SJCRH30 (cell line): ENCODE results near the gene MINDY1. TPM values are rescaled to one million over a fixed set of nuclear protein-coding genes. Genes with fewer than 3 reads are reported as not detected.

ENCODE experiments used
- DNase-seq, 2 experiments: peaks; one replicate each; pipeline ENCODE4 v3.0.0-alpha.2; 2015 to 2020
- H3K27ac ChIP-seq: fragments of 250-450 bp; sonication (Bioruptor Pico); 2 replicates; pipeline ENCODE4 v1.5.1; 2020; ENCODE audit warnings: mild to moderate bottlenecking, moderate library complexity
- H3K27me3 ChIP-seq: fragments of 250-450 bp; sonication (Bioruptor Pico); 2 replicates; pipeline ENCODE4 v1.5.1; 2020; ENCODE audit warnings: mild to moderate bottlenecking, moderate library complexity
- H3K36me3 ChIP-seq: fragments of 250-450 bp; sonication (Bioruptor Pico); 2 replicates; pipeline ENCODE4 v1.5.1; 2020; ENCODE audit warnings: mild to moderate bottlenecking, moderate library complexity
- H3K4me1 ChIP-seq: fragments of 250-450 bp; sonication (Bioruptor Pico); 2 replicates; pipeline ENCODE4 v1.5.1; 2020; ENCODE audit warnings: mild to moderate bottlenecking, moderate library complexity
- H3K4me3 ChIP-seq: fragments of 250-450 bp; sonication (Bioruptor Pico); 2 replicates; pipeline ENCODE4 v1.5.1; 2020; ENCODE audit warnings: mild to moderate bottlenecking, moderate library complexity
- H3K9me3 ChIP-seq: fragments of 250-450 bp; sonication (Bioruptor Pico); replicated peaks from 2 replicates; pipeline ENCODE4 v1.5.1; 2020; ENCODE audit warnings: mild to moderate bottlenecking, moderate library complexity
- total RNA-seq: library from RNA; depleted of rRNA; stranded (reverse); fragments of >200 nt; shearing (Covaris generic); gene quantifications from 2 replicates; pipeline ENCODE4 v1.2.3, GENCODE V29; 2014

Gene MINDY1
- total RNA-seq, 1 experiment from 2014 or later: 2.5 TPM

DNA sequence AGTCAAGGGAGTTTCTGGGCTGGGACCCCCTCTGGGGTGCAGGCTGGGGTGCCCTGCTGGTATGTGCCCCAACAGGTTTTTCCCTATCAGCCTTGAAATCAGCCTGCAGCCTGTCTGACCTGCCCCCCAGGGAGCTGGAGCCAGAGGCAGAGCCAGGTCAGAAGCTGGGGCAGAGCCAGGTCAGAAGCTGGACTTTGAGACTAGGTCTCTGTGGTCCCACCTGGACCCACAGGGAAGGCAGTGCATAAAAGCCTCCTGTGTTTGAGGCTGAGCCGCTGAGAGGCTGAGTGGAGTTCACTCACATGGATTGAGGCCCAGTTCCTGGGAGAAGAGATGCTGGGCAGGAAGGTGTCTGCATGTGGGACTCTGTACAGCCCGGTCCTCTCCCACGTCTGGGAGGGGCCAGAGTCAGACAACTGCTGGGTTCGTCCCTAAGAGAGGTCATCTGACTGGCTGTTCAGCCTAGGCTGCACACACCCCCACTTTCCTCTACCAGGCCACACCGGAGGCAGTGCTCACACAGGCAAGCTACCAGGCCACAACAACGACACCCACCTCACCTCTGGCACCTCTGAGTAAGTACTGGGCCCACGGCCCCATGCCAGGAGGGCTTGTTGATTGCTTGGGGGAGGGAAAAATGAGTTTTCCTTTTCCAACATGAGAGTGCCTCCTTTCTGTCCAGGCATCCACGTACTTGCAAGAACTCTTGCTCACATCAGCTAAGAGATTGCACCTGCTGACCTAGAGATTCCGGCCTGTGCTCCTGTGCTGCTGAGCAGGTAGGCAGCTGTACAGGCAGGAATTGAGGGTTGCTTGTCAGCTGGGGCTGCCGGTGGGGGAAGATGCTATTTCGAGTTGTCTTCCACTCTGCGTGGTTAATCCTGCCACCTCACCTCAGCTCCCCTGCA lies 24.6 kb downstream of the MINDY1 start, which contains the start of gene ANXA9:
Gene ANXA9, plus strand, starts transcription at position 488 of the 908 bp plus-strand sequence. CDS start 814 bp downstream, outside the sequence.
- Histone ChIP-seq H3K4me3 (no peak within 1 kb of the TSS), H3K36me3 (no peaks in the 10 kb centered on the region), H3K27me3 (no peaks in the 10 kb centered on the region), H3K4me1 (peaks cover 26% of the 10 kb centered on the region; the same call in 1 of the 2 replicates), H3K9me3 (no peaks in the 10 kb centered on the region), H3K27ac (no peak within 1 kb of the TSS)
- DNase-seq: no peak

DNA sequence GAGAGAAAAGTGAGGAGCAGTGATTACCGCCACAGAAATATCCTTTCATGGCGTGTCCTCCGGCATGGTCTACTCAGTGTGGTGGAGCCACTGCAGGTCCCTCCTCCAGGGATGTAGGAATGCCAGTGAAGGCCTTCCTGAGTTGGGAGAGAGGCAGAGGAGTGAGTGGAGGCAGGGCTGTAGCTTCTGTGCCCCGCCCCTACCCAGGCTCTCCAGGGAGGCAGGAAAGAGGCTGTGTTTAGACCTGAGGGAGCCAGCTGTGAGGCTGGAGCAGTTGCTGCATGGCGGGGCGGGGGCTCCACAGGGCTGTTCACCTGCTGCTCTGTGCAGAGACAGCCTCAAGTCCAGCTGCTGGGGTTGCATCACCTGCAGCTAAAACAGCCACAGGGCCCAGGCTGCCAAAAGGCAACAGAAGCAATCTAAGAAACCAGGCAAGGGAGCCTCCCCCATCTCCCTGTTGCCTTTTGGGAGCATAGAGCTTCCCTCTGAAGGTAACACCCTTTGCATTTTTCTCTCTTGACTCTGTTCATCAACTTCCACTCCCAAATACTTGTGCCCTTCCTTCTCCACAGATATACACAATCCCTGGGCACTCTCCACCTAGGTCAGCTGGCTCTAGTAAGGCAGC lies 25.4 kb downstream of the MINDY1 start:
- Histone ChIP-seq H3K27me3 (no peaks in the 10 kb centered on the region), H3K4me1 (peaks cover 27% of the 10 kb centered on the region; the same call in 1 of the 2 replicates), H3K4me3 (no peak overlapping the region), H3K36me3 (no peaks in the 10 kb centered on the region), H3K9me3 (no peaks in the 10 kb centered on the region), H3K27ac (no peak overlapping the region)
- peak; percentile 72 to 76 for DNase-seq

GRCh38 chr1:150979092-150980056 lies 27.3 kb downstream of the MINDY1 start:
- H3K27me3 ChIP-seq: no peaks in the 10 kb centered on the region
- no peaks in the 10 kb centered on the region for H3K36me3 ChIP-seq
- H3K27ac ChIP-seq: no peak overlapping the region
- peak; percentile 79 to 93 for DNase-seq
- peak overlapping the region; percentile 36 for H3K4me3 ChIP-seq
- H3K4me1 ChIP-seq: peaks cover 23% of the 10 kb centered on the region; the same call in 1 of the 2 replicates
- H3K9me3 ChIP-seq: no peaks in the 10 kb centered on the region

DNA sequence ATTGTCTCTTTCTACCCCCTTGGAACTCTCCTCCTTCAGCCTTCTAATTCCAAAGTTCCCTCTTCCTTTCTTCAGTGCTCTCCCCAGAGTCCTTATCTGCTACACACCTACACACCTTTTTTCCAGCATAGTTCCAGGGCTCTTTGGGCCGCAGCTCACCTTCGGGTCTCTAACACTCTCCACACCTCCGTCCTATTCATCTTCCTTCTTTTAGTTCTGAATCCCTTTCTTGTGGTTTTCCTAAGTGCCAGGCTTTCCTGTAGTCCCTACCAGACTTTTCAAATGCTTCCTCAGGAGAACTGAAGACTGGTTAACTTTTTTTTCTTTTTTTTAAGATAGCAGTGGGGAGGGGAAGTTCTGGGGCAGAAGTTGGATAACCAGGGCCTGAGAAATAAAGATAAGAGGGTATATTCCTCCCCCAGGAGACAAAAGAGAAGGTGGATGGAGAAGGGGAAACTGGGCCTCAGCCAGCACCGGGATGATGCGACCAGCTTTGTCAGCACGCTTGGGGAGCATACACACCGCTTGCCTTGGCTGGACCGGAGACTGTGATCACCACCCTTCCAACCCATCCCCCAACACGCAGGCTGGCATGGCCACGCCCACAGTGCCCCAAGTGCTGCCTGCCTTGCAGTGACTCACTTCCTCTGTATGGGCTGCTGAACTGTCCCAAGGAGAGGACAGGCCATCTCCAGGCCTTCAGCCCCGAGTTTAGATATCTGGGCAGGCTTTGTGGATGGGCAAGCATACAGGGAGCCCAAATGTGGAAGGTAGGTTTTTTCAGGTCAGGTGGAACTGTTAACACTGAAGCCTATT lies 29.6 kb downstream of the MINDY1 start:
- no peaks in the 10 kb centered on the region for H3K9me3 ChIP-seq
- H3K4me1 ChIP-seq: peaks cover 34% of the 10 kb centered on the region
- H3K27me3 ChIP-seq: no peaks in the 10 kb centered on the region
- peak; percentile 62 to 67 for DNase-seq
- H3K36me3 ChIP-seq: no peaks in the 10 kb centered on the region
- no peak overlapping the region for H3K4me3 ChIP-seq
- H3K27ac ChIP-seq: no peak overlapping the region

GRCh38 chr1:150976401-150976821 lies 30.3 kb downstream of the MINDY1 start:
- Histone ChIP-seq H3K27me3 (no peaks in the 10 kb centered on the region), H3K4me3 (no peak overlapping the region), H3K9me3 (no peaks in the 10 kb centered on the region), H3K36me3 (peaks cover 5% of the 10 kb centered on the region; the same call in 1 of the 2 replicates), H3K4me1 (peaks cover 31% of the 10 kb centered on the region), H3K27ac (no peak overlapping the region)
- no peak for DNase-seq

GRCh38 chr1:150974580-150975478 lies 31.9 kb downstream of the MINDY1 start, which contains the start of gene CERS2:
Gene CERS2 (minus strand): TSS chr1:150974835. CDS start chr1:150969090, 5,745 bp downstream.
- Histone ChIP-seq H3K27ac (peak within 1 kb of the TSS; percentile 76), H3K4me1 (peaks cover 25% of the 10 kb centered on the region), H3K27me3 (no peaks in the 10 kb centered on the region), H3K36me3 (peaks cover 5% of the 10 kb centered on the region; the same call in 1 of the 2 replicates), H3K4me3 (peak within 1 kb of the TSS; percentile 99), H3K9me3 (no peaks in the 10 kb centered on the region)
- peak; percentile 78 to 79 for DNase-seq

- H3K9me3 ChIP-seq: no peaks in the 10 kb centered on the region
- H3K36me3 ChIP-seq: peaks cover 6% of the 10 kb centered on the region; the same call in 1 of the 2 replicates
- peaks cover 25% of the 10 kb centered on the region for H3K4me1 ChIP-seq
- H3K27me3 ChIP-seq: no peaks in the 10 kb centered on the region
- peak; percentile 32 to 33 for DNase-seq
- H3K27ac ChIP-seq: peak overlapping the region; percentile 76
- peak overlapping the region; percentile 99 for H3K4me3 ChIP-seq
Measured at GRCh38 chr1:150973836-150974579, 32.7 kb downstream of the MINDY1 start.

- peak in 1 of 2 experiments; percentile 39 for DNase-seq
- Histone ChIP-seq H3K4me1 (peaks cover 25% of the 10 kb centered on the region), H3K4me3 (peak overlapping the region; percentile 99)
Measured at GRCh38 chr1:150973258-150973835, 33.4 kb downstream of the MINDY1 start.

GRCh38 chr1:150972417-150972940 lies 34.2 kb downstream of the MINDY1 start:
- Histone ChIP-seq H3K9me3 (no peaks in the 10 kb centered on the region), H3K36me3 (peaks cover 19% of the 10 kb centered on the region), H3K27me3 (no peaks in the 10 kb centered on the region), H3K27ac (no peak overlapping the region), H3K4me3 (no peak overlapping the region), H3K4me1 (peaks cover 23% of the 10 kb centered on the region)
- no peak for DNase-seq

More at GRCh38 chr1:150973258-150973835, 33.4 kb downstream of the MINDY1 start:
- H3K27ac ChIP-seq: peak overlapping the region; percentile 76
- no peaks in the 10 kb centered on the region for H3K9me3 ChIP-seq
- H3K36me3 ChIP-seq: peaks cover 10% of the 10 kb centered on the region
- no peaks in the 10 kb centered on the region for H3K27me3 ChIP-seq

DNA sequence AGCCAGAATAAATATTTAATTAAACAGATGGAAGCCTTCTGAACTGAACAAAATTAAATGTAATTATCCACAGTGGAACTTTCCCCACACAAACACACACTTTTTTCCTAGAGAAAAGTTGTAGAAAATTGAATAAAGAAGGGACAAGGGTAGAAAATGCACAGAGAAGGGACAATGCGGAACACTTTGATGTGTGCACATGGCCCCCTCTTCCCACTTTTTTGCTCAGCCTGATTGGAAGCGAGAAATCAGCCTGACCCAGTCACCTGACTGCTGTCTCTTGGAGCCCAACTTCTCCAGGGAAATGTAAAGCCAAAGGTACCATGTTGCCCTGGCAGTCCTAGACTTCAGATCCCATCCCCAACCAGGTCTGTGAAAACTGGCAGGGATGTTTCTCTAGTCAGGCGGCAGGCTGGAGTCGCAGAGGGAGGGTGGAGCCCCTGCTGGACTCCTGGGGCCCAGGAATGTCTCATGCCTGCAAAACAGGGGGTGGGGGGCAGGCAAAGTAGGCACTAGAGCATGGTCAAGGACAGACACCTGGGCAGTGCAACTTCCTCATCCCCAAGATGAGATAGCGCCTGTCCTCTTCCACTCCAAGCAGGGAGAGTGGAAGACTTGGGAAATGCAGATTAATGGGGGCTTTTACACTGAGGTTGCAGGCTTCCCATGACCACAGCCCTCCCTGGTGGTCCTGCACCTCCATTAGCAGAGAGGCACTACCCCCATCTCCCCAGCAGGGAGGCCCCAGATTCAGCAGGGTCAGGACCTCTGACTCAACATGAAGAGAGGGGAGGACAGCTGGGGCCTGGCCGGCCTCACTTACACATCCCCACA lies 34.9 kb downstream of the MINDY1 start:
- H3K27ac ChIP-seq: no peak overlapping the region
- H3K4me3 ChIP-seq: no peak overlapping the region

More for the DNA sequence above, 34.9 kb downstream of the MINDY1 start:
- Histone ChIP-seq H3K27me3 (no peaks in the 10 kb centered on the region), H3K4me1 (peaks cover 18% of the 10 kb centered on the region), H3K9me3 (no peaks in the 10 kb centered on the region), H3K36me3 (peaks cover 26% of the 10 kb centered on the region)
- DNase-seq: no peak
